Activated CD4-positive, alpha-beta T cell treated with anti-CD3 and anti-CD28 coated beads, Interleukin-2, amount 50 U/mL, for 48 hours (primary cell): ENCODE results near the gene NKD2.

ENCODE experiments used
- DNase-seq, 2 experiments: peaks; one replicate each; pipeline ENCODE4 v3.0.0-alpha.2; 2020

NKD2 gene

DNA sequence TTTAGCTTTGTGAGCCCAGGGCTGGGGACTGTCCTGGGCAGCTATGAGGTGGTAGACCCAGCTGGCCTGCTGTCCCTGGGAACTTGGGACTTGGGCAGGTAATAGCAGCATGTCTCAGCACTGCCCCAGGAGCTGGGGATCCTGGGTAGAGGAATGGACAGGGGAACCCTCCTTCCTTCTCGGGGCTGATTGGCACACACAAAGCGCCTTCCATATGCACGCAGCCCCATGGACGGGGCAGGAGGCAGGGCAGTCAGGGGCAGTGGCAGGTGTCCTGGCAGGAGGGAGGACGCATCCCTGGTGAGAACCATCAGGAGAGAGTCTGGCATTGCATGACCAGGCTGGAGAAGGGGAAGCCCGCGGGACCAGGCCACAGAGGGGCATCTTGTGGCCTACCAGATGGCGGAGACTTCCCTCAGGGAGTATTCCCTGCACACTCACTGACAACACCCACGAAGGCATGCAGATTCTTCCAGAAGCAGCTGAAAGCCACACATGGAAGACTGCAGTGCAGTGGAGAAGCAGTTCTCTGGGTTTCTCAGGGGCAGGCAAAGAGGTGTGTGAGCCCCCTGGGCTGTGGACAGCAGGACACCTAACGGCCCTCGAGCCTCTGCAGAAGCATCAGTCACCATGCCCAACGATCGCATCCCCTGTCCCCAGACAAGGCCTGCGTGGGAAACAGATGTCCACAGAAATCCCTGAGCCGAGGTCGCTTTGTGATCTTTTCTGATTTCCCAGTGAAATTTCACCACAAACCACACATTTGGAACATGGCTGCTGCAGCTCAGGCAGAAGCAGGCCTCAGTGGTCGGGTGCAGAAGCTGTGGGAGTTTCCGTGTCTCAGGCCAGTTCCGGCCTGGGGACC is 7.0 kb upstream of the NKD2 start:
- no peak for DNase-seq

DNA sequence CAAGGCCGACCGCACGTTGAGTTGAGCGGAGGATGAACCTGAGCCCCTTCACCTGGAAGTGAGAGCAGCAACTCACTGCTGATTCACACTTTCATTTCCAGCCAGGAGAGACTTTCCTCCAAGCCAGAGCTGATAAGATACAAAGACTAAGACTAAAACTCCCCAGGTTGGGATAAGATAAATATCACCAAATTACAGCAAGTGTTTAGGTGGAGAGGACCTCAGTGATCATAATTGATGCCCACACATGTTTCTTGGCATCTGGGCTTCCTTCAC is 6.4 kb upstream of the NKD2 start:
- DNase-seq, result no peak

DNA sequence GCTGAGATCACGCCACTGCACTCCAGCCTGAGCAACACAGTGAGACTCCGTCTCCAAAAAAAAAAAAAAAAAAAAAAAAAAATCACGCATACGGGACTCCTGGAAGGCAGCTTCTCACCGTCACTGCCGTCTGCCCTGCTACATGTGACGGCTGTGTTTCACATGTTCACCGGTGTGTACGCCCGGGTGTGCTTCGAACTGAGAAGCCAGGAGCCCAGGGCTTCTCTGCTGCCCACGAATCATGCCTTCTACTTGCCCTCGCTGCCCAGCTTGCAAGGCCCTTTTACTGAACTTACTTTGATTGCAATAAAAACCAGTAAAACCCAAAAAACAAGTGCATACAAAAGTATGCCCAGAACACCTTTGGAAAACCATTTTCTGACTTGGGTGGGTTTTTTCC is 5.8 kb upstream of the NKD2 start:
- peak in 1 of 2 experiments; percentile 1 for DNase-seq

DNA sequence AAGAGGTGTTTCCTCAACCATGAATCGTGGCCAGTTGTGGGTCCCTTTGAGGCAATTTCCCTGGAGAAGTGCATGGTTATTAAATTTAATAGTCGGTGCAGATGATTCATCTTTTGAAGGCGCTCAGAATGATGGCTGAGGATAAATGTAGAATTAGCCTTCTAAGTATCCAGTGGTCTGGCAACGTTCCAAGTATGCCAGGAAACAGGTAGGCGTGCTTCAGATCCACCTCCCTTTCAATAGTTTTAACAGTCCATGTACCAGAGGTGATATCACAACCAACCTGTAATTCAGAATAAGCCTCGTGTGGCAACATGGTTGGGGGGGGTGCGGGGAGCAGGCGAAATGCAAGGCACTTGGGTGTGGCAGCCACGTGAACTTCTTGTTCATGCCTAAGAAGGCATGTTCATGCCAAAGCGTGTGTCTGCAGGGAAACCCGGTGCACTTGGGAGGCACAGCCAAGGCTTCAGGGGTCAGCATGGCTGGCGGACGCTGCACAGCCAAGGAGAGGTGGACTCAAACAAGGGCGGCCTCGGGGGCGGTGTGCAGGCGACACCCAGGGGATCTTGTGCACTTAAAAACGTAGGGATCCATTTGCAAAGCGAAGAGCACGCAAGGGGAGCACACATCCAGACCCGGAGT is 5.2 kb upstream of the NKD2 start:
- peak; percentile 21 to 34 for DNase-seq

DNA sequence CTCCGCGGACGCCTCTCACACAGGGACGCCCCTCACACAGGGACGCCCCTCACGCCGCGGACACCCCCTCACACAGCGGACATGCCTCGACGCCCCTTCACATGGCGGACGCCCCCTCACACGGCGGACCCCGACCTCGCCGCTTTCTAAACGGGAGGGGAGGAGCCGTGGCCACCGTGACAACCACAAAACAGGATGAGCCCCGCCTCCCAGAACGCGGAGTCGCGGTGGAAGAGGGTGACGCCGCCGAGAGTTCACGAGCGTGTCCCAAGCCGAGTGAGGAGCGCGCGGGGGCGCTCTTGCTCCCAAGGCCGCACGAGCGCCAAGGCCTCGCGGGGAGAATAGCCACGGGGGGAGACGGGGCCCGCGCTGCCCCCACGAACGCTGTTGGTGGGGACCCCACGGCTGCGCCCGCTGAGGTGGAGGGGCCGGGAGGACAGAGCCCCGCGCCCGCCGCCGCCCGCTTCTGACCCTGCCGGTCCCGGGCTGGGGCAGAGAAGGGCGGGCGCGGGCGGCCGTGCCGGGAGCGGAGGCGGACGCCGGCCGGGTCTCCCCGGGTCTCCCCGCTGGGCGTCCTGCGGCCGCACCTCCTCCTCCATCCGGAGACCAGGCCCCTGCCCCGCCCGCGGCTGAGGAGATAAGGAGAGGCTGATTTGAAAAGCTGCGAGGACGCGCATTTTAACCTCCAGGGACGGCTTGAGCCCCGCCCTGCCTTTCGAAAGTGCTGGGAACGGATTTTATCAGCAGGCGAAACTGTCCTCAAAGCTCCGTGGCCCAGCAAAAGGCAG is 3.9 kb upstream of the NKD2 start:
- DNase-seq, result peak; percentile 43 to 58

DNA sequence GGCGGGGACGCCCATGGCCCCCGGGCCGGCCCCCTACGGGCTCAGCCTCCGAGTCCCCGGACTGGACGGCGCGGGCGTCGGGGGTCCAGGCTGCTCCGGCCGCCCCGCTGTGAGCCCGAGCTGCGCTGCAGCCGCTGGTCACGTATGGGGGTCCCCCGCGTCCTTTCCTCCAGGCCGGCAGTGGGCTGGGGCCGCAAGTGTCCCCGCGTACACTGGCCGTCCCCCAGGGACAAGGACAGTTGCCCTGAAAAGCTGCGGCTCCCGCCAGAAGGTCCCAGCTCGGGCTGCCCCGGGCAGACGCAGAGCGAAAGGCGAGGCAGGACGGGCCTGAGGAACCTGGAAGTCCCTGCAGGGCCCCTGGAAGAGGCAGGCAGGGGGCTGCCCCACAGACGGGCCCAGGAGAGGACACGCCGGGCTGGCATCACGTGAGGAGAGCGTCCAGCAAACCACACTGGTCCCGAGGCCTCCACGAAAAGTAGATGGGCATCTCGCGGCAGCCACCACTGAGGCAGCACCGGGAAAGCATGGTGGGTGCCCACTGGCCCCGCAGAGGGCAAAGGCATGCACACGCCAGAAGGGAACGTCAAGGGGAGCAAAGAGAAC is 3.3 kb upstream of the NKD2 start:
- no peak for DNase-seq

DNA sequence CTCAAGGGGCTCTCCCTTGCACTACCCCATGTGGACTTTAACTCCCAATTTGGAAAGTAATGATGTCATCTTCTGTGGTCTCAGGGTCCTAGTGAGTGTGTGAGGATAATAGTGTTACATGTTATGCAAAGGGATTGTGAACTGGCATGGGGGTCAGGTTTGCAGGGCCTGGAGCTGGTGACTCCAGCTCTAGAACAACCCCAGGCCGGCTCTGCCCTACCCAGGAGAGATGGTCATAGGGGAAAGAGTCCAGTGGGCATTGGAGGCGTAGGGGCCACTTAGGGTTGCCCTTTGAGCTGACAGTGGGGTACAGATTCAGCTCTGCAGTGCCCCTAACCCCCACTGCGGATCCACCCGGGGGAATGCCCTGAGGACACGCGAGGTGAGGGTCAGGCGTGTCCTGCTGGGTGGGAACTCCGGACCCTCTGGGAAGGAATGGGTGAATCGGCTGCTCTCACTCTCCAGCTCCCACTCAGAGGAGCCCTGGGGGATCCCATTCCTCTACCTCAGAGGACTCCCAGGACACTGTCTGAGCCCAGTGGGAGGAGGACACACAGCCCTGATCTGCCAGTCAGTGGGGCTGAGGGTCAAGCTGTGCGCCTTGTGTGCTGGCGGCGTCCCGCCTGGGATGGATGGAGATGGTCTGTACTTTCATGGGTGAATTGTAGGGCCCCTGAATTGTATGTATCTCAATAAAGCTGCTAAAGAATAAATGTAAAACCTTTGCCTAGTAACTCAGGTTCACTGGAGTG is 2.5 kb upstream of the NKD2 start:
- no peak for DNase-seq

DNA sequence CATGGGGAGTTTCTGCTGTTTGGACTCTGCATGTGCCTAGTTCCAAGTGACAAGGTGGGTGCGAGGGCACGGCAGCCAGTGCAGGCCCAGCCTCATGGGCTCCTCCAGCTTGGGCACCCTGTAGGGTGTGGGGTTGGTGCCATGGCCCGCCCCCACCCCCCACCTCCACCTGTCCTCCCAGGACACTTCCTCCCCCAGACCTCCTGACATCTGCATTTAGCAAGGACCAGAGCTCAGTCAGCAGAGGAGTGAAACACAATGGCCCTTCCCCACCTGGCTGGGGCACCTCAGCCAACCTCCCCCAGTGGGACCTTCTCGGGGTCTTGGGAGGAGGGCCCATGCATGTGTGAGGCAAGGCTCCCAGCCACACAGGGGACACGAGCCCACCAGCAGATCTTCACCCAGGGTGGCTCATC is 1.9 kb upstream of the NKD2 start:
- no peak for DNase-seq

DNA sequence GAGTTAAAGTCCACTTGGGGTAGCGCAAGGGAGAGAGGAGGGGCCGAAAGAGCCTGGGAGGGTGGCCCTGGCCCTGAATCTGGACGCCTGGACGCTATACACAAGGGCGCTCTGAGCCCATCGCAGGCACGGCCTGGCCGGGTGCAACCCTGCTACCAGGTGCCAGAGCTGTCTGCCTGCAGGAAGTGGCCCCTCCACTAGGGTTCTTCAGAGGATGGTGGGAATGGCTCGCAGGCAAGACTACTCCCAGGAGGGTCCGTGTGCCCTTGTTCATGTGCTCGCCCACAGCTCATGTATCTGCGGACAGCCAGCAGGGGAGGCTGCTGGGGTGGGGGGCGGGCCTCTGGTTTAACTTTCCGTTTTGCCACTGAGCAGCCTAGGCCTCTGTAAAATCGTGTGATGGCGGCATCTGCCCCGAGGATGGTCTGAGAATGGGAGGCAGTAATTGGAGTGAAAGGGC is 1.4 kb upstream of the NKD2 start:
- no peak for DNase-seq

DNA sequence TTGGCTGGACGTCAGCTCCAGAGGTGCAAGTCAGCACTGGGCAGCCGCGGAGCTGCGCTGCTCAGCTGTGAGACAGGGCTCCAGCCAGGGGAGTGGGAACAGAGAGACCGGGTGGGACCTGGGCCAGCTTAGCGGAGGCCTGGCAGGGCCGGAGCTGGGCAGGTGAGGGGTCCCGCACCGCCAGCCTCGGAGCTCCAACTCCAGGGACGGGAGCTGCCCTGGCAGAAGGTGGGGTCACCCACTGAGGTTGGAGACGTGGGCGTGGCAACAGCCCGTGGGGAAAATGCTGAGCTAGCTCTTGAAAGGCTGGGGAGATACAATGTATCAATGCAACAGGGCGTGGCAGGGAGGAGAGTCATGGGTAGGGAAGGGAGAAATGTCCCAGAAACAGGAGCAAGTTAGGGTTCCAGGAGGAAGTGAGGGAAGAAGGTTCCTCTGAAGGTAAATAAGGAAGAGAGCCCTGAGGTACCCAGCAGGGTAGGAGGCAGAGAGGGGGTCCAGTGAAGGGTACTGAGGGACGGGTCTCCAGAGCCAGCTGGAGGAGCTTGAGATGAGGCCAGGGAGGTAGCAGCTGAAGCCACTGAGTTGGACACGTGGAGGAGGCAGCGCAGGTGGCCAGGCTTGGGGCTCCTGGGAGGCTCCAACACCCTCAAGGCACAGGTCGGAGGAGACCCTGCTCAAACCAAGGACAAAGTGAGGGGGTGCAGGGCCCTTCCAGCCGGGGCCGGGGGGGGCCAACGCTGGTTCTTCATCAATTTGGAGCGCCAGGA is 736 bp upstream of the NKD2 start:
- DNase-seq, result no peak

DNA sequence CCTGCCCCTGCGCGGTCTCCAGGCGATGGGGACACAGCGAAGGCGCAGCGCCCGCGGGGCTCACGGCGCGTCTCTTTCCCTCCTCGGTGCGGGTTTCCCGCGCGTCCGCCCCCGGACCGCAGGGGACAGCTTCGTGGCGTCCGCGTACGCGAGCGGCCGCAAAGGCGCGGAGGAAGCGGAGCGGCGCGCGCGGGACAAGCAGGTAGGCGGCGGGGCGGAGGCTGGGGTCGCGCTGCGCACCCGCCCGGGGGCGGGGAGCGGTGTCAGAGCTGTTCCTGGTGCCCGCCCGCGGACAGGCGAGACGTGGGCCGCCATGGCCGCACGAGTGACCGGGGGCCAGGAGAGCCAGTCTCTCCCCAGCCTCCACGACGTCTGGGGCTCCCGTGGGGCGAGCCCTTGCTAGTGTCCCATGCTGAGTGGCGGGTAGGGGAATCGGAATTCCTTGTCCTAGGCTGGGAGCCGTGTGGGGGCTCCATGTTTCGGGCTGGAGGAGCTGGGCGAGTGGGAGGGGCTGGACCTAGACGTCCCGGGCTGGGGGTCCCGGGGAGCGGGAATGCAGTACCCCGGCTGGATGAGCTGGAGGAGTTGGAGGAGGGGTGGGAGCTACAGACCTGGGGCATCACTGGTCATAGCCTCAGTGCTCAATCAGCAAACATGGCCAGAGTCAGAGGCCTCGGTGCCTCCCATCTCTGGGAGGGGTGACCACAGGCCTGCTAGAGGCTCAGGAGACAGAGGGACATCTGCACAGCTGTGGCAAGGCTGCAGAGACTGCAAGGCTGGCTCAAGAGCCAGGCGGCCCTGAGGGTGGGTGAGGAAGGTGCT is 968 bp downstream of the NKD2 start:
- no peak for DNase-seq

DNA sequence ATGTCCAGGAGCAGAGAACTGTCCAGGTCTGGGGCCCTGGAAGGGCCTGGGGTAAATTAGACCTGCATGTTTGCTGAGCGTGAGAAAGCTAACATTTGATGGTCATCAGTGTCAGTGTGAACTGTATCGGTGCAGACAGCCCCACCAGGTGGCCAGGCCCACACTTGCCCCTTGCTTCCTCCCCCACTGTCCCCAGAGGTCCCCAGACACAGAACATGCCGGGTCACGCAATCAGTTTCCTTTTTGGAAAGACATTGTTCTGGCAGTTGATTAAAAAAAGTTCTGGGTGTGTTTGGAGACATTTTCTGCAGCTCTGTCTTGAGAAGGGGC is 1.5 kb downstream of the NKD2 start:
- no peak for DNase-seq

DNA sequence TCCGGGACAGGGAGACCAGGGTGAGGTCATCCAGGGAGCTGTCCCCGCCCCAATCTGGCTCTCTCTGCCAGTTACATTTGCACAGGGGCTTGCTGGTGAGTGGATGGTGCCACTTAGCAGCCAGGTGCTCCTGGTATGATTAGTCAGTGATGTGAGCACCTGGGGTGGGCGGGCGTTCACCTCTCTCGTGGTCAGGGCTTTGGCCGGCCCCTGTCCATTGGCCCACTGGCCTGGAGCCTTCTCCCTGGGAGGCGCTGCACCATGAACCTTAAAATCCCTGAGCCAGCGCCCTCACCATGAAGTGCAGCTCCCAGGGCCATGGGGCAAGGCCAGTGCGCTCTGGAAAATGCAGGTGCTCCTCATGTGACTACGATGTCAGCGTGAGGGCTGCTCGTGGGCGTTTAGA is 2.0 kb downstream of the NKD2 start:
- DNase-seq, result no peak

DNA sequence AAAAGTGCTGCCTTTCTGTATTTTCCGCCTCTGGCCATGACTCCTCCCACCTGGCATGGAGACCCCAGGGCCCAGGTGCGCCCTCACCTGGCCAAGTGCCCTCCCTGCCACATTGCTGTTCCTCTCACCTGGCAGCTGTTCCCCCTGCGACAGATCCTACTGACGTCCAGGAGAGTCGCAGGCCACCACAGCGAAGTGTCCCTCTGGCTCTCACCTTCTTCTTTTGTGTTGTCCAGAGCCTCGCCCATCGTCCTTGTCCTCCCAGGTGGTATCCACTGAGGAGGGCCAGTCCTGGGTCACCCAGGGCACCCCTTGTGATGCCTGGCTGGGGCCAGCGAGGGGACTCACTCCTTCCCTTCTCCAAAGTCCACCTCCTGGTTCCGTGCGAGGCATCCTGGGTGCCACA is 2.6 kb downstream of the NKD2 start:
- DNase-seq, result peak; percentile 57 to 67

DNA sequence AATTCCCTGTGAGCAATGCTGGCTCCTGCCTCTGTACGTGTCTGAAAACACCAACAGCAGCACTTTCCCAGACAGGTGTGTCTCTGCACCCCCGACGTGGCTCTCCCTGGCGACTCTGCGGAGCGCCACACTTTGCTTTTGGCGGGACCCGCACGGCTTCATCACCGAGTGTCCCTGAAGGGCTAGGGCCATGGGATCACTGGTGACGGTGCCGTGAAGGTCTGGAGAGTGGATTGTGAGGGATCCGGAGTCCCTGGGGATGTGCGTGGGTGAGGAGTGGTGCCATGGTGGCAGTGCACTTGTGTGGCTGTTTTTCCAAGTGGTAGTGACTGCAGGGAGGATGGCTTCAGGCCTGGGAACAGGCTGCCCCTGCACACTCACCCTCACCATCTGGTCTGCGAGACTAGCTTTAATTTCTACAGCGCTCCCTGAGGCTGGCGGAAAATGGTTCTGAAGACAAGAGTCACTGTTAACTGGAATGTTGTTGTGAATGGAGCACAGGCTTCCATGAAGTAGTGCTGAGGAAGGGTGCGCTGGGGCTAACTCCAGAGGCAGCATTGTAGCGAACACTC is 3.2 kb downstream of the NKD2 start:
- no peak for DNase-seq

DNA sequence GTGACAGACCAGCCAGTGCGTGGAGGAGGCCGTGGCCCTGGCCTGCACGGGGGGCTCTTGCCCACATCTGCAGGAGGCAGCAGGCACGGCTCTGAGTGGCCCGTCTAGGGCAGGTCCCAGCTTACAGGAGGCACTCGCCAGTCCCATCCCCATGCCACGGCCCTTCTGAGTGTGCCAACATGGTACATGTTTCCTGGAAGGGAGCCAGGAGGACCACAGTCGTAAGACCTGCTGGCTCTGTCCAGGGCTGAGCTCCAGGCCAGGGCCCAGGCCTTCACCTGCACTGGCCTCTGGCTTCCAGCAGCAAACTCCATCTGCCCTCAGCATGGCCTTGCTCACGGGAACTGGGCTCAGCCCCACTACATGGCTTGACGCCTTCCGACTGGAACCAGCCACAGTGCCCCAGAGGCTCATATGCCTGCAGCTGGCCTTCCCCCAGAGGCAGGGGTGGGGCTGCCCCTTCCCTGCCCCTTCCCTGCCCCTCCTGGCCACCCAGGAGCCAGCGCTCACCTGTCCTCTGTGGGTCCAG is 3.8 kb downstream of the NKD2 start:
- no peak for DNase-seq

DNA sequence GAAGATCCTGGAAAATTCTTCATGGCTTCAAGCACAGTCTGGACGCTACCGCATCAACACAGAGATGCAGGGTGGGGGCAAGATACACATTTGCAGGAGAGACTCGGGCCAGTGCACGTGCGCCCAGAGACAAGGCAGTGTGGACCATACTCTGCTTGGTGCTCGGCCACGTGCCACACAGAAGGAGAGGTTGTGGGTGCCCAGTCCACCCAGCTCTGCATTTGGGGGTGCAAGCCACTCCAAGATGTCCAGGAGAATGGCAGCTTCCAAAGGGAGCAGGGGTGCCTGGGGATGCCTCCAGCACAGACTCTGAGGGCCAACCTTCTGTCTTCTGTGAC is 4.3 kb downstream of the NKD2 start:
- no peak for DNase-seq

DNA sequence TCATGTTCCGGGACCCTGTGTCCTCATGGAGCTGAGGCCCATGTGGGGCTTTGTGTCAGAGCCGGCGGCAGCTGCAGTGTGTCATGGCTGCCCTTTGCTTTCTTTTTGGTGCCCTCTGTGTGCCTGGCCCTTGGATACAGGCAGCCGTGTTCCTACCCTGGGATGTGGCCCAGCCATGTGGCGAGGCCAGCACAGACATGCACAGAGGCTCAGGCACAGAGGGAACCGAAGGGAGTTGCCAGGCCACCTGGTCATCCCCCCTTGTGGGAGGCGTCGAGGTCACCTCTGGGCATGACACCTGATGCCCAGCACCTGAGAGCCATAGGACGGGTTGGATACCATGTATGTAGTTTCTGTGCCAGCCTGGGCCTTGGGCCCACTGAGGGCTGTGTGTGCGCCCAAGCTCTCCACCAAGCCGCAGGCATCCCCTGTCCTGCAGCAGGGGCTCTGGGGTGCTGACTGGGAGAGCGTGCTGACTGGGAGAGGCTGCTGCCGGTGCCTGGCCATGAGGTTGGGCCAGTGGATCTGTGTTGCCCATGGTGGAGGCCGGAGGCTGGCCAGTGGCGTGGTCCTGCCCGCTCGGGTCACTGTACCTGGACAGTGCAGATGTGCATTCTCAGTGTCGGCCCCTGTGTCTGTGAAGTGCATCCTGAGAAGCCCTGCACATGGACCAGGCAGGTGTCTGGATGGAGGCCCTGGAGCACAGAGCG is 4.8 kb downstream of the NKD2 start:
- no peak for DNase-seq

DNA sequence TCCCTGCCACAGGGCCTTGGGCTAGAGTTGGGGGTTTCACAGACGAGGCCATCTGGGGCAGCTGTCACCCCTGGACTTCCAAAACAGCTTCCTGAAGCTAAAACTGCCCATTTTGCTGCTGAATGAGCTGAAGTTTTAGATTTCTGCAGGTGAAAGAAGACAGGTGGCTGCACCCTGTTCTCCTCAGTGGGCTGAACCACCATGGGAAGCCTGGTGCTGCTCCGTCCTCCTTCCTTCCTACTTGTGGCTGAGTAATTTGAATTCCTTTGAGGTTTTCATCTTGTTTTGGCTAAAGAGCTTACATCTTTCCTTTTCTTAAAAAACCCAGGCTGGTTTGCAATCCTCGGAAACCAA is 5.3 kb downstream of the NKD2 start:
- DNase-seq, result no peak

DNA sequence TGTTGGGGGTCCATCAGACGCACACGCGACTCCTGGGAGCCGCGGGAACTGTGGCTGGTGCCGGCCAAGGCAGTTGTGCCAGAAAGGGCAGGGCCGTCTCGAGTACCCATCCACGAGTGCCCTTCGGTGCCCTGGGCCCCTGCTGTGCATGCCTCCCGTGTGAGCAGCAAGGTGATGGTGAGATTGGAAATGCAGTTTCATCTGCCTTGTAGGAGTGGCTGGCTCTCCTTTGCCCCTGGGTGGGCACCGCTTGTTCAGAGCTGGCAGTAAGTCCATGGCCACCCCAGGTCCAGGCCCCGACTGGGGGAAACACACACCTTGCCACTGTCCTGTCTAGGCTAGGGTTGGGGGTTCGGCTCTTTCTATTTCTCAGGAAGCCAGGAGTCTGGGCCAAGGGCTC is 5.7 kb downstream of the NKD2 start:
- no peak for DNase-seq
